ENCODE measurements around the gene SCART1.

The SCART1 gene

DNA sequence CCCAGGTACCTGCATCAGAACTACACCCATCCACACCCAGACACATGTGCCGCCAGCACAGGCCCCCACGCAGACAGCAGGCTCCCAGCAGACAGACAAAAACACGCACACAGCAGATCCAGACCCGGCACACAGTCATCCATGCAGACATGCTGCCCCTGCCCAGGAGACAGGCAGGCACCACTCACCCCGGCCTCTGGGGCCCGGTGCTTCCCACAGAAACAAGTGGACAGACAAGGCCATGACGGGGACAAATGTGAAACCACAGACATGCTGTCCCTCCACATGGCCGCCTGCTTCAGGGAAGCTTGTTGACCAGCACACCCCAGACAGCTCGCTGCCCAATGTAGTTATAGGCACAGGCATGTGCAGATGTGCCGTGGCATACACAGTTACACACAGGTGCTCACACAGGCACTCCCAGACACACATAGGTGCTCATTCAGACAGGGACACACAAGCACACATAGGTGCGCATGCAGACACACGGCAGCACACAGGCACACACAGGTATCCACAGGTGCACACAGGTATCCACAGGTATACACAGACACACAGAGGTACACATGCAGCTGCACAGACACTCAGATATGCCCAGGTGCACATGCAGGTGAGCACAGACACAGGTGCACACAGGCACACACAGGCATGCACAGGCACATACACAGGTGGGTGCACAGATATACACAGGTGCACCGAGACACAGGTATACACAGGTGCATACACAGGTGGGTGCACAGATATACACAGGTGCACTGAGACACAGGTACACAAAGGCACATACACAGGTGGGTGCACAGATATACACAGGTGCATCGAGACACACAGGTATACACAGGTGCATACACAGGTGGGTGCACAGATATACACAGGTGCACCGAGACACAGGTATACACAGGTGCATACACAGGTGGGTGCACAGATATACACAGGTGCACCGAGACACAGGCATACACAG, 10.5 kb upstream of the SCART1 start:
- no peak for TF ChIP-seq ZNF274 (IDR thresholded peaks at IDR 0.05; ENCODE audit: low read depth, low read length)
- H3K4me3 ChIP-seq (ENCODE audit: low read length): no peak overlapping the region

GRCh38 chr10:133444342-133445267, 9.1 kb upstream of the SCART1 start:
- no peak overlapping the region for H3K4me3 ChIP-seq (ENCODE audit: low read length)
- no peak for TF ChIP-seq ZNF274 (IDR thresholded peaks at IDR 0.05; ENCODE audit: low read depth, low read length)

GRCh38 chr10:133445268-133445732, 8.4 kb upstream of the SCART1 start:
- TF ChIP-seq ZNF274 (IDR thresholded peaks at IDR 0.05; ENCODE audit: low read depth, low read length): no peak
- H3K4me3 ChIP-seq (ENCODE audit: low read length): no peak overlapping the region

DNA sequence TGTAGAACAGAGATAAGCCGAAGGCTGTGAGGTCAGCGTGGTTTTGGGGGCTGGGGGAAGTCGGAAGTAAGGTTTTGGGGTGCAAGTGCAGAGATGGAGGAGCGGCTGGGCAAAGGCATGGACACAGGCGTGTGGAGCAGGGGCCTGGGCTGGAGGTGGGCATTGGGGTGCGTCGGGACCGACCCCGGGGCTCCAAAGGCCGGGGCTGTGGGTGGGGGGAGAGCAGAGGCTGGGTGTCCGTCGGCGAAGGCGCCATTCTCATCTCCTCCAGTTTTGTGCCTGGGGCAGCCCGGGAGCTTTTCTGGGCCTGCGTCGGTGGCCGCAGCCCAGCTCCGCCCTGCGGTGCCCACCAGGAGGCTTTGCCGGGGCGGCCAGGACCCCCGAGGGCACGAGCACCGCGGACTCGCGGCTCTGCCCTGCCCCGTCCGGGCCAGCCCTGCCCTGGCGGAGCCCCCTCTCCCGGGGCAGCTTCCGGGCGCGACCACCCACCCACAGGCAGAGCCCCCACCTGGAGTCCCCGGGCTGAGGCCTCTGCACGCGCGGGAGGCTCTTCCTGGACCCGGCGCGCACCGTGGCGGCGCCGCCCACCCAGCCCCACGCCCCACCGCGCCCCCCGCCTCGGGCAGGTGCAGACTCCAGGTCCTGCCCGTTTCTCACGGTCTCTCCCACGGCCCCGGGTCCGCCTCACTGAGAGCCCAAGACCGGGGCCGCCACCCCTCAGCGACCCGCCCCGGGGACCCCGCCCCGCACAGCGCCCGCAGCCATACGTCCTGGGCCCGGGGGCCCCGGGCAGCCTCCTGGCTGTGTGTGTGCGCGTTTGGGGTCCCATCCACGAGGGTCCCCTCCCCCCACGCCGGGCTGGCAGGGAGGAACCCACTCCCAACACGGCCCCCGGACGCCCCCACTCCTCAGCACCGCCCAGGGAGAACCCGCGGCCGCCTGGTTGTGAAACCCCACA, 7.7 kb upstream of the SCART1 start:
- no peak for TF ChIP-seq ZNF274 (IDR thresholded peaks at IDR 0.05; ENCODE audit: low read depth, low read length)
- H3K4me3 ChIP-seq (ENCODE audit: low read length): no peak overlapping the region

DNA sequence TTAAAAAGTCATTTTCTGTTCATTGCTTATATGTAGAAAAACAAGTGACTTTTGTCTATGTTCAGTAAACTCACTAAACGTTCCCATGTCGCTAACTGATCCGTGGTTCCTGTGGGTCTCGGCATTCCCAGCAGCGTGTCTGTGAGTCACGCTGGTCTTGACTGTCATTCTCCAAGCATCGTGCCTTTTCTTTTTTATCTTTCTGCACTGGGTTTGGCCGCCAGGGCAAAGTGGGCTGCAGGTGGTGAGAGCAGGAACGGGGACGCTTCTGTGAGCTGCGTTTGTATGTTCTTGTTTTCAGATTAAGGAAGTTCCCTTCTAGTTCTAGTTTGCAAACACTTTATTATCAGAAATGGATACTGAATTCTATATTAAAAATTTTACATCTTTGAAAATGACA, 6.8 kb upstream of the SCART1 start:
- TF ChIP-seq ZNF274 (IDR thresholded peaks at IDR 0.05; ENCODE audit: low read depth, low read length): no peak
- no peak overlapping the region for H3K4me3 ChIP-seq (ENCODE audit: low read length)

- no peak for TF ChIP-seq ZNF274 (IDR thresholded peaks at IDR 0.05; ENCODE audit: low read depth, low read length)
These were observed 5.6 kb upstream of the SCART1 start for GRCh38 chr10:133448120-133448519.

DNA sequence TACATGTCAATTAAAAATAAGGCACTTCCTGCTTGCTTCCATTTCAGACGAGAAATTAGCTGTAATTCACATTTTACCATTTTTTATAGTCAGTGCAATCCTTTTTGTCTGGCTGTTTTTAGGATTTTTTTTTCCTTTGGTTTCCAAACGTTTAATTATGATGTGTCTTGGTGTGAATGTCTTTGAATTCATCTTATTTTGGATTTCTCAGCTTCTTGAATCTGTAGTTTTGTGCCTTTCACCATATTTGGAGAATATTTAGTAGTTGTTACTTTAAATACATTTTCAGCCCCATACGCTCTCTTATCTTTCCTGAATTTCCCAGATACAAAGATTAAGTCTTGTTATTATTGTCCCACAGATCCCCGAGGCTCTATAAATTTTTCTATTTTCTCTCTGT, 2.4 kb upstream of the SCART1 start:
- no peak for TF ChIP-seq ZNF274 (IDR thresholded peaks at IDR 0.05; ENCODE audit: low read depth, low read length)
- H3K4me3 ChIP-seq (ENCODE audit: low read length): no peak overlapping the region

More at GRCh38 chr10:133448120-133448519, 5.6 kb upstream of the SCART1 start:
- no peak overlapping the region for H3K4me3 ChIP-seq (ENCODE audit: low read length)

- no peak overlapping the region for H3K4me3 ChIP-seq (ENCODE audit: low read length)
- TF ChIP-seq ZNF274 (IDR thresholded peaks at IDR 0.05; ENCODE audit: low read depth, low read length): no peak
These were observed 1.3 kb upstream of the SCART1 start for GRCh38 chr10:133452453-133452852.

DNA sequence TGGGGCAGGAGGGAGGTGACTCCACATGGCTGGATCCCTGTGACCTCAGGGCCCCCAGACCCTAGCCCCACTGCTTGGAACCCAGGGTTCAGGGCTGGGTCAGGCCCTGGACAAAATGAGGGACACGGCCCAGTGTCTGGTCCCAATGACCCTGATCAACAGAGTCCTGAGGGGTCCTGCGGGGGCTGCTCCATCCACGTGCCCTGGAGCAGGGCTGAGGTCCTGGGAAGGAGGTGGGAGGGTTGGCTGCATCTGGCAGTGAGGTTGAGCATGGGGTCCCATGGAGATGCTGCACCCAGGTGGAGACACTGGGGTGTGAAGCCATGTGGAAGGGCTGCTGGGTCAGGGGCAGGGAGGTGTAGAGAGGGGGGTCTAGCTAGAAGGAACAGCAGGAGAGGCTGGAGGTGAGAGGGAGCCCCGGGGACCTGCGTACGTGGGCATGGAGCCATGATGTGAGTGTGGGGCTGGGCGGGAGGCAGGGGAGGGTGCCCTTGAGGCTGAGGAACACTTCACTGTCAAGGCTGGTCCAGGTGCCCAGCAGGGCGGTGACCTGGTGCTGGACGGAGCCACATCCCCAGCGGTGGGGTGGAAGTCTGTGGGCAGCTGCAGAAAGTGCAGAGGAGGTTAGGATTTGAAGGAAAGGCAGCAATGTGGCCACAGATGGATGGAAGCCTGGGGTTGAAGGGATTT, 604 bp downstream of the SCART1 start:
- H3K4me3 ChIP-seq (ENCODE audit: low read length): no peak overlapping the region
- no peak for TF ChIP-seq ZNF274 (IDR thresholded peaks at IDR 0.05; ENCODE audit: low read depth, low read length)

- TF ChIP-seq ZNF274 (IDR thresholded peaks at IDR 0.05; ENCODE audit: low read depth, low read length): no peak
- H3K4me3 ChIP-seq (ENCODE audit: low read length): no peak overlapping the region
These were observed 1.5 kb downstream of the SCART1 start for GRCh38 chr10:133455196-133455595.

GRCh38 chr10:133455611-133456031, 1.9 kb downstream of the SCART1 start:
- H3K4me3 ChIP-seq (ENCODE audit: low read length): no peak overlapping the region
- TF ChIP-seq ZNF274 (IDR thresholded peaks at IDR 0.05; ENCODE audit: low read depth, low read length): no peak

DNA sequence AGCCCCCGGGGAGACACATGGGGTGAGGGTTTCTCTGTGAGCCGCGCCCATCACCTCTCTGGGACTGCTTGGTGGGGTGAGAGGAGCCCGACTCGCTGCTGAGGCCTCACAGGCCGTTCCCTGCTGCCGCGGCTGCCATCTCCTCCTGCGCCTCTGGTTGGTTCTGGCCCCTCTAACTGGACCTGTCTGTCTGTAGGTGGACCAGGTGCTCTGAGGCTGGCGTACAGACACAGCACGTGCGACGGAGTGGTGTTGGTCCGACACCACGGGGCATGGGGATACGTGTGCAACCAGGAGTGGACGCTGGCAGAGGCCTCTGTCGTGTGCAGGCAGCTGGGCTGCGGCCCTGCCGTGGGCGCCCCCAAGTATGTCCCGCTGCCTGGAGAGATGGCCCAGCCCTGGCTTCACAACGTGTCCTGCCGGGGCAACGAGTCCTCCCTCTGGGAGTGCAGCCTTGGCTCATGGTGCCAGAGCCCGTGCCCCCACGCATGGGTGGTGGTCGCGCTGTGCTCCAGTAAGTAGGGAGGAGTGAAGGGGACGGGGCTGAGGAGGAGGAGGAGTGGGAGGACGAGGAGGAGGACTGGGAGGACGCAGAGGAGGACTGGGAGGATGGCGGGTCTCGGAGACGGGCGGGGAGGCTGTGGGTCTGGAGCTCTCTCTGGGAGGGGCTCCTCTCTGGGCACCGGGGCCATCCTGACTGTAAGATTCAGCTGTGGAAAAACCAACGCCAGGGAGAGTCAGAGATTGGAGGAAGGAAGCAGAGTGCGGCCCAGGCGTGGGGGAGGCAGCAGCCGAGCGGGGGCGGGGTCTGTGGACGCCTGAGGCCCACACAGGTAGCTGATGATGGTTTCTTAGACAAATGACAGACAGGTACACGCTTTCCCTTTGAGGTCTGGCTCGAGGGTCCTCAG, 2.6 kb downstream of the SCART1 start:
- H3K4me3 ChIP-seq (ENCODE audit: low read length): no peak overlapping the region
- no peak for TF ChIP-seq ZNF274 (IDR thresholded peaks at IDR 0.05; ENCODE audit: low read depth, low read length)
